ENCODE data around the gene NGEF. TPM values are rescaled to one million over a fixed set of nuclear protein-coding genes. Genes with fewer than 3 reads are reported as not detected.

Gene NGEF, protein sequence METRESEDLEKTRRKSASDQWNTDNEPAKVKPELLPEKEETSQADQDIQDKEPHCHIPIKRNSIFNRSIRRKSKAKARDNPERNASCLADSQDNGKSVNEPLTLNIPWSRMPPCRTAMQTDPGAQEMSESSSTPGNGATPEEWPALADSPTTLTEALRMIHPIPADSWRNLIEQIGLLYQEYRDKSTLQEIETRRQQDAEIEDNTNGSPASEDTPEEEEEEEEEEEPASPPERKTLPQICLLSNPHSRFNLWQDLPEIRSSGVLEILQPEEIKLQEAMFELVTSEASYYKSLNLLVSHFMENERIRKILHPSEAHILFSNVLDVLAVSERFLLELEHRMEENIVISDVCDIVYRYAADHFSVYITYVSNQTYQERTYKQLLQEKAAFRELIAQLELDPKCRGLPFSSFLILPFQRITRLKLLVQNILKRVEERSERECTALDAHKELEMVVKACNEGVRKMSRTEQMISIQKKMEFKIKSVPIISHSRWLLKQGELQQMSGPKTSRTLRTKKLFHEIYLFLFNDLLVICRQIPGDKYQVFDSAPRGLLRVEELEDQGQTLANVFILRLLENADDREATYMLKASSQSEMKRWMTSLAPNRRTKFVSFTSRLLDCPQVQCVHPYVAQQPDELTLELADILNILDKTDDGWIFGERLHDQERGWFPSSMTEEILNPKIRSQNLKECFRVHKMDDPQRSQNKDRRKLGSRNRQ
- 1.9 and 11.2 TPM in 2 replicates for total RNA-seq

GRCh38 chr2:233013027-233013461, at the start of gene NGEF:
Gene NGEF (minus strand): TSS chr2:233013256. CDS start chr2:232974890, 38,366 bp downstream.

GRCh38 chr2:233059797-233060500, 46.9 kb upstream of the NGEF start, which contains the start of gene INPP5D:
Gene INPP5D (plus strand): TSS chr2:233060342. CDS start chr2:233060479, 137 bp downstream.

DNA sequence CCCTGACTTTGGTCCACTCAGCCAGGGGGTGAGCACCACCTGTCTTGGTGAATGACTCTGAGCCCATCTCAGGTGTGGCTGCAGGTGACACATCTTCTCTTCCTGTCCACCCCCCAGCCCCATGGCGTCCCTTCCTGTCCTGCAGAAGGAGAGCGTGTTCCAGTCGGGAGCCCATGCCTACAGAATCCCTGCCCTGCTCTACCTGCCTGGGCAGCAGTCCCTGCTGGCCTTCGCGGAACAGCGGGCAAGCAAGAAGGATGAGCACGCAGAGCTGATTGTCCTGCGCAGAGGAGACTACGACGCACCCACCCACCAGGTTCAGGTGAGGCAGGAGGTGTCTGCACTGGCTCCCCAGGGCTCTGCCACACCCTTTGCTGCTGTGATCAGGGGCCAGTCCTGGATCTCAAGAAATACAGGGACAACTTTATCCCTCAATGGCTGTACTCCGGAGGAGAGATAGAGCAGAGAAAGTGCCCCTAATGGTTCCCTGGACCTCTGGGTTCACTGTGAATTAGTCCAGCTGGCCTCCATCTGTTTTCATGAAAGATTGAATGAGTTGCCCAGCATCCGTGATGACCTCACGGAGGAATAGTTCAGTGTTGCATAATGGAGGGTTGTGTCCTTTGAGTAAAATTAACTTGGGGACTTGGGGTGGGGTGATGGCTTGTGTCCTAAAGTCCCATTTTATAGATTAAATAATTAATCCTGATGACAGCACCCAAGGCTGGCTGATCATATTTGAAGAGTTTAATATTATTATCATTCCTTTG, 19.7 kb upstream of the NGEF start, which contains the start of gene NEU2:
Gene NEU2 (plus strand): TSS at position 122 of the 770 bp plus-strand sequence. CDS start 0 bp downstream, at position 122.

GRCh38 chr2:232870018-232870765, 142.9 kb downstream of the NGEF start, which contains the start of gene SNORC:
Gene SNORC (plus strand): TSS chr2:232870264. CDS start chr2:232870342, 78 bp downstream.

Other genes with a start within 250 kb of the NGEF start
- not detected in 2 replicates for gene KCNJ13, start 236.7 kb downstream of the NGEF start, total RNA-seq
- gene SNORC, start 143.0 kb downstream of the NGEF start, total RNA-seq, result 0.52 and 0.79 TPM in 2 replicates
- gene NEU2, start 19.4 kb upstream of the NGEF start, total RNA-seq, result not detected in 2 replicates
- 0.86 and 1.3 TPM in 2 replicates for gene INPP5D, start 47.1 kb upstream of the NGEF start, total RNA-seq
- 20.5 and 25.1 TPM in 2 replicates for gene ATG16L1, start 238.4 kb upstream of the NGEF start, total RNA-seq

All from bronchial smooth muscle cell (primary cell).